Peyer's patch (tissue), 4 donors: Measurements from ENCODE around the gene SRD5A3.
A peak's percentile ranks its signal among the peaks of the same experiment; 100 is the strongest.

Experiments
- CTCF ChIP-seq, 6 experiments: fragments of 450-650 bp in 4 of 6; fragments of 200-600 bp in 2 of 6; sonication (generic) in 1 of 6; IDR thresholded peaks; one replicate each; pipeline ENCODE4 v1.5.1; 2017 to 2019; ENCODE audit warnings: antibody characterized with exemption in 6 of 6, mild to moderate bottlenecking in 3 of 6, moderate library complexity in 1 of 6
- POLR2A ChIP-seq, 2 donors: fragments of 450-650 bp; IDR thresholded peaks; one replicate each; pipeline ENCODE4 v1.5.1; 2017; ENCODE audit warnings: antibody characterized with exemption in 2 of 2, mild to moderate bottlenecking in 2 of 2, moderate library complexity in 2 of 2

GRCh38 chr4:55321707-55322264 is 24.3 kb upstream of the SRD5A3 start:
- peak in 5 of 6 experiments; percentile 35 to 53 (median 44) for TF ChIP-seq CTCF (IDR thresholded peaks at IDR 0.05)
- TF ChIP-seq POLR2A (IDR thresholded peaks at IDR 0.05): no peak
